ENCODE measurements around the gene BAIAP2.
A peak's percentile ranks its signal among the peaks of the same experiment; 100 is the strongest.

The BAIAP2 gene

DNA sequence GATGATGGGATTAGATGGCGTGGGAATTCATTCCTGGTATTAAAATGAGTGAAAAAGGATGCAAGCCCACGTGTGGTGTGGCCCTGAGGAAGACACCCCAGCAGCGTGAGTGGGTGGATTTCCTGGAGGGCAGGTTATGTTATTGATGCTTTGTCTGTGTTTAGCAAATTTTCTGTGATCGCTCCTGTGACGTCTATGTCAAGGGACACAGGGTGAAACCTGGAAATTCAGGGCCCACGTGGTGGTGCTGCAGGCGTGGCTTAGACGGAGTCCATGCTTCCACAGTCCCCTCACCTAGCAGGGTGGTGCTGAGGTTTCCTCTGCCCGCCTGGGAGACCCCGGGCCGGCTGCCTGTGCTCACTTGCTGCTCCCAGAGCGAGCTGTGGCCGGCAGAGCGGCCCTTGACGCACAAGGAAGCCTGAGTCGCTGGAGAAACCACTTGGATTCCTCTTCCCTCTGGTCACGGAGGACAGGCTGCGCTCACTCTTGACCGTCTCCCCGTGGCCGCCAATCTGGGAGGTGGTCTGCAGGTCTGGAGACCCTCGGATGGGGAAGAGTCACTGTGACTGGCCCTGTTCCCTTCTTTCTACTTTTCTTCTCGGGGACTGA lies 23.4 kb downstream of the BAIAP2 start:
- no peak for DNase-seq (ENCODE audit: low read depth in 2 of 2)
- H3K4me3 ChIP-seq (replicated peaks in 1 of 2; ENCODE audit: low read depth in 2 of 2, low read length in 2 of 2): no peak overlapping the region
- TF ChIP-seq, protein P1, sequence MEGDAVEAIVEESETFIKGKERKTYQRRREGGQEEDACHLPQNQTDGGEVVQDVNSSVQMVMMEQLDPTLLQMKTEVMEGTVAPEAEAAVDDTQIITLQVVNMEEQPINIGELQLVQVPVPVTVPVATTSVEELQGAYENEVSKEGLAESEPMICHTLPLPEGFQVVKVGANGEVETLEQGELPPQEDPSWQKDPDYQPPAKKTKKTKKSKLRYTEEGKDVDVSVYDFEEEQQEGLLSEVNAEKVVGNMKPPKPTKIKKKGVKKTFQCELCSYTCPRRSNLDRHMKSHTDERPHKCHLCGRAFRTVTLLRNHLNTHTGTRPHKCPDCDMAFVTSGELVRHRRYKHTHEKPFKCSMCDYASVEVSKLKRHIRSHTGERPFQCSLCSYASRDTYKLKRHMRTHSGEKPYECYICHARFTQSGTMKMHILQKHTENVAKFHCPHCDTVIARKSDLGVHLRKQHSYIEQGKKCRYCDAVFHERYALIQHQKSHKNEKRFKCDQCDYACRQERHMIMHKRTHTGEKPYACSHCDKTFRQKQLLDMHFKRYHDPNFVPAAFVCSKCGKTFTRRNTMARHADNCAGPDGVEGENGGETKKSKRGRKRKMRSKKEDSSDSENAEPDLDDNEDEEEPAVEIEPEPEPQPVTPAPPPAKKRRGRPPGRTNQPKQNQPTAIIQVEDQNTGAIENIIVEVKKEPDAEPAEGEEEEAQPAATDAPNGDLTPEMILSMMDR (IDR thresholded peaks at IDR 0.05; ENCODE audit: low read depth, low read length): no peak

DNA sequence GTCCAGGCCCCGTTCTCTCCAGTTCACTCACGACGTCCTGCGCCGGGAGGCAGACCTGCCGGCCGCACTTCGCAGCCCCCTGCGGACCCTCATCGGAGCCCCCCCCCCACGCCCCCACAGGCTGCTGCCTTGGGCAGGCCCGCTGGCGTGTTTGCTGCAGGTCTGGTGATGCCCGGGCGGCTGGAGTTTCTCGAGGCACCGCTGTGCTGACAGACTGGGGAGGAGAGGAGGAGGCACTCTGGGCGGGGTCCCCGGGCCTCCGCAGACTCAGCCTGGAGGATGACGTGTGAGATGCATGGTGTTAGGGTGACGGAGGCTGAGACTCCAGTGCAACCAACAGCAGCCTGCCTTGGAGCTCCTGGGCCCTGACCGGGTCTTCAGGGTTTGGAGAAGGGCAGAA lies 24.1 kb downstream of the BAIAP2 start:
- TF ChIP-seq, protein P1 (IDR thresholded peaks at IDR 0.05; ENCODE audit: low read depth, low read length): no peak
- H3K4me3 ChIP-seq (replicated peaks in 1 of 2; ENCODE audit: low read depth in 2 of 2, low read length in 2 of 2): no peak overlapping the region
- peak; percentile 11 to 40 for DNase-seq (ENCODE audit: low read depth in 2 of 2)

- H3K4me3 ChIP-seq (replicated peaks in 1 of 2; ENCODE audit: low read depth in 2 of 2, low read length in 2 of 2): no peak overlapping the region
- DNase-seq (ENCODE audit: low read depth in 2 of 2): no peak
- TF ChIP-seq, protein P1 (IDR thresholded peaks at IDR 0.05; ENCODE audit: low read depth, low read length): no peak
Observed at GRCh38 chr17:81060416-81060815, 25.5 kb downstream of the BAIAP2 start.

DNA sequence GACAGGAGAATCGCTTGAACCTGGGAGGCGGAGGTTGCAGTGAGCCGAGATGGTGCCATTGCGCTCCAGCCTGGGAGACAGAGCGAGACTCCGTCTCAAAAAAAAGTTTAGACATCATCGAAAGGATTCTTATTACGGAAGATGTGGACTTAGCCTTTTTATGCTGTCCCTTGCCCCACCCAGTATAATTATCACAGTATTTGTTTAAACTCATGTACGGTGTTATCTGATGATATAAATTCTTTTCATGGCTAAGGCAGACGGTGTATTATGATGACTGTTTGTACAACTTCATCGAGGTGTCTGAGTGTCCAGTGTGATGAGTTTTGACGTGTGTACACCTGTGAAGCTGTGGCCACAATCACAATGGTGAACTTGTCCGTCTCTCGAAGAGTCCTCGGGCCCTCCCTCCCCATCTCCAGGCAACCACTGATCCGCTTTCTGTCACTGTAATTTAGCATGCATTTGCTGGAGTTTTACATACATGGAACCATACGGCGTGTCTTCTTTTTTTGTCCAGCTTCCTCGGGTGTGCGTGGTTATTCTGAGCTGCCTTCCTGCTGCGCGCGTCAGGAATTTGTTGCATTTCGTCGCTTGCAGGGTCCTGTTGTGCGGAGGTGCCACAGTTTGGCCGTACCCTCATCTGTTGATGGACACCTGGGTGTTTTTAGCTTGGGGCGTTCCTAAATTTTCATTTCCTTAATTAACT lies 26.2 kb downstream of the BAIAP2 start:
- no peak for DNase-seq (ENCODE audit: low read depth in 2 of 2)
- TF ChIP-seq, protein P1 (IDR thresholded peaks at IDR 0.05; ENCODE audit: low read depth, low read length): no peak
- no peak overlapping the region for H3K4me3 ChIP-seq (replicated peaks in 1 of 2; ENCODE audit: low read depth in 2 of 2, low read length in 2 of 2)

GRCh38 chr17:81062014-81062780 lies 27.2 kb downstream of the BAIAP2 start:
- H3K4me3 ChIP-seq (replicated peaks in 1 of 2; ENCODE audit: low read depth in 2 of 2, low read length in 2 of 2): no peak overlapping the region
- TF ChIP-seq, protein P1 (IDR thresholded peaks at IDR 0.05; ENCODE audit: low read depth, low read length): no peak
- no peak for DNase-seq (ENCODE audit: low read depth in 2 of 2)

DNA sequence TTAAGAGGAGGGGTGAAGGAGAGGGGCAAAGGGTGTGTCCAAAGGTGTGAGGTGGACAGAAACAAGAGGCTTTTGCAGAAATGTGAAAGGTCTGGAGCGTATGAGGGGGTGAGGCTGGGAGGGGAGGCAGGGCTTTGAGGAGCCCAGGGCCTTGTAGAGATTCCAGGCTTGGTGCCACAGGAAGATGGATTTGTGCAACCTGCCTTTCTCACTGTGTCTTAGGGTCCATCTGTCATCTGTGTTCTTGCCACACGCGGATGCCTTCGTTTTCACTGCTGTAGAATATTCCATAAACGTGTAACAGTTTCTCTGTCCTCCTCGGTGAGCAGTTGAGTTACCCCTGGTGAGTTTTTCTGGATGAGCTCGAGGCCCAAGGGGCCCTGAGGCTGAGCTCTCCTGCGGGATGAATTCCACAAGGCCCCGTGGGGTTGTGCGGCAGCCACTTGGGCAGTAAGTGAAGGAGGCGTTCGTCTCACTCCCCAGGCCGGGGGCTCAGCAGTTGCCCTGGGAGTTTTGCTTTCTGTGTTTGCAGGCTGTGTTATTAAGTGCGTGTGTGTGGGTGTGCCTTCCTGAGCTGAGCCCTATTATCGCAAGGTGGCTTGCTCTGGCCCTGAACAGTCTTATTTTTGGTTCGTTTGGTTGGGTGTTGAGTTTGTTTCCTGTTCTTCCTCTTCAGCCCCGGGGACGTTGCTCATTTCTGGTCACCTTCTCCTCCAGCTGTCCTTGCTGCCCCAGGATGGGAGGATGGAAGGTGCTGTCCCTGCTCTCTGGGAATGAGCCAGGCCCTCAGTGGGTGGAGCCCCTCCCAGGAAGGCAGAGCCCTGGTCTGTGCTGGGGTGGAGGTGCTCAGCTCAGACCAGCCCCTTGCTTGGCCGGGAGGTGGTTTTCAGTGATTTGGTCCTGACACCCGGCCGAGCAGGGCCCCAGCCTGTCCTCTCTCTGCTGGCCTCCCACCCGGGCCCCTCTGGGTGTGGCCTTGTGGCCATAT lies 28.4 kb downstream of the BAIAP2 start:
- DNase-seq (ENCODE audit: low read depth in 2 of 2): no peak
- no peak overlapping the region for H3K4me3 ChIP-seq (replicated peaks in 1 of 2; ENCODE audit: low read depth in 2 of 2, low read length in 2 of 2)
- TF ChIP-seq, protein P1 (IDR thresholded peaks at IDR 0.05; ENCODE audit: low read depth, low read length): no peak
